Left ventricle myocardium superior (tissue), 1 donor: ENCODE measurements around the gene DRD2. TPM values are rescaled to one million over a fixed set of nuclear protein-coding genes. Genes with fewer than 3 reads are reported as not detected.
A peak's percentile ranks its signal among the peaks of the same experiment; 100 is the strongest.

Experiments
- ATAC-seq: fragments of 200-7000 bp; cut with Tn5 transposase; one replicate; pipeline ENCODE4 v1.9.1; 2020; ENCODE audit warnings: mild to moderate bottlenecking, moderate library complexity
- DNase-seq: peaks from one replicate; pipeline ENCODE4 v3.0.0-alpha.2; 2020
- intact Hi-C: fragments of 100-400 bp; cut with micrococcal nuclease; formaldehyde crosslinking; loops from one replicate; pipeline ENCODE4 v1.11.0; 2022
- total RNA-seq: library from RNA; stranded (reverse); fragmentation: NEBNext Ultra II Directional; extraction: Animal tissue kit (Norgen Biotek cat#: 25700); gene quantifications from one replicate; pipeline ENCODE4 v1.2.1, GENCODE V29; 2021
- donor health status: DM: no; HTN: yes; CAD: no; lungs with severe emphysema.

DRD2 gene
- total RNA-seq, 1 donor from 2014 or later, result not detected

GRCh38 chr11:113488931-113489351 is 13.7 kb upstream of the DRD2 start:
- no peak for DNase-seq
- ATAC-seq, result no peak
- intact Hi-C loops, result no loop called here

- ATAC-seq (no peak), DNase-seq (no peak)
- intact Hi-C loops, result no loop called here
These were observed 12.4 kb upstream of the DRD2 start for GRCh38 chr11:113487622-113488021.

- DNase-seq, result no peak
- intact Hi-C loops, result no loop called here
- no peak for ATAC-seq
These were observed 9.0 kb upstream of the DRD2 start for GRCh38 chr11:113484223-113484622.

GRCh38 chr11:113481672-113482071 is 6.5 kb upstream of the DRD2 start:
- intact Hi-C loops, result no loop called here
- no peak for ATAC-seq
- DNase-seq, result no peak

GRCh38 chr11:113481226-113481625 is 6.0 kb upstream of the DRD2 start:
- DNase-seq (no peak), ATAC-seq (no peak)
- intact Hi-C loops, result no loop called here

GRCh38 chr11:113477321-113477720 is 2.1 kb upstream of the DRD2 start:
- ATAC-seq (no peak), DNase-seq (no peak)
- intact Hi-C loops, result no loop called here

- intact Hi-C loops, result no loop called here
- ATAC-seq (no peak), DNase-seq (no peak)
These were observed 1.4 kb upstream of the DRD2 start for GRCh38 chr11:113476553-113476952.

GRCh38 chr11:113474362-113475159 is 637 bp downstream of the DRD2 start:
- DNase-seq, result peak; percentile 77
- intact Hi-C loops, result no loop called here
- ATAC-seq, result peak; percentile 89

GRCh38 chr11:113473983-113474361 is 1.2 kb downstream of the DRD2 start:
- no peak for DNase-seq
- ATAC-seq, result no peak
- intact Hi-C loops, result no loop called here

- DNase-seq (no peak), ATAC-seq (no peak)
- intact Hi-C loops, result no loop called here
These were observed 2.7 kb downstream of the DRD2 start for GRCh38 chr11:113472471-113472870.

- DNase-seq (no peak), ATAC-seq (no peak)
- intact Hi-C loops, result no loop called here
These were observed 5.0 kb downstream of the DRD2 start for GRCh38 chr11:113470233-113470632.

GRCh38 chr11:113468726-113469345 is 6.4 kb downstream of the DRD2 start:
- DNase-seq, result no peak
- intact Hi-C loops, result no loop called here
- no peak for ATAC-seq

GRCh38 chr11:113467545-113467944 is 7.7 kb downstream of the DRD2 start:
- DNase-seq, result no peak
- intact Hi-C loops, result no loop called here
- no peak for ATAC-seq

GRCh38 chr11:113465786-113466185 is 9.4 kb downstream of the DRD2 start:
- intact Hi-C loops, result no loop called here
- no peak for ATAC-seq

GRCh38 chr11:113464416-113464815 is 10.8 kb downstream of the DRD2 start:
- no peak for ATAC-seq

More at GRCh38 chr11:113465786-113466185, 9.4 kb downstream of the DRD2 start:
- no peak for DNase-seq

GRCh38 chr11:113462830-113463229 is 12.4 kb downstream of the DRD2 start:
- ATAC-seq (no peak), DNase-seq (no peak)
- intact Hi-C loops, result no loop called here

More at GRCh38 chr11:113464416-113464815, 10.8 kb downstream of the DRD2 start:
- intact Hi-C loops, result no loop called here
- DNase-seq, result no peak

GRCh38 chr11:113461639-113462038 is 13.6 kb downstream of the DRD2 start:
- no peak for ATAC-seq
- intact Hi-C loops, result no loop called here
- DNase-seq, result no peak

GRCh38 chr11:113460469-113460868 is 14.7 kb downstream of the DRD2 start:
- no peak for DNase-seq
- intact Hi-C loops, result no loop called here
- ATAC-seq, result no peak

- no peak for DNase-seq
- intact Hi-C loops, result no loop called here
- no peak for ATAC-seq
These were observed 17.0 kb downstream of the DRD2 start for GRCh38 chr11:113458189-113458588.

- intact Hi-C loops, result no loop called here
- no peak for DNase-seq
- ATAC-seq, result no peak
These were observed 17.4 kb downstream of the DRD2 start for GRCh38 chr11:113457784-113458183.

- ATAC-seq, result no peak
- DNase-seq, result no peak
- intact Hi-C loops, result no loop called here
These were observed 20.7 kb downstream of the DRD2 start for GRCh38 chr11:113454455-113454854.
